BE2C (cell line): ENCODE data around the gene KRT72.

Source experiments
- DNase-seq: peaks from one replicate; pipeline ENCODE4 v3.0.0-alpha.2; 2020
- H3K27me3 ChIP-seq: fragments of 250-450 bp; sonication (Bioruptor Pico); 2 replicates; pipeline ENCODE4 v1.5.1; 2020; ENCODE audit warnings: mild to moderate bottlenecking
- H3K36me3 ChIP-seq: fragments of 250-450 bp; sonication (Bioruptor Pico); 2 replicates; pipeline ENCODE4 v1.5.1; 2020; ENCODE audit warnings: mild to moderate bottlenecking
- H3K4me1 ChIP-seq: fragments of 250-450 bp; sonication (Bioruptor Pico); 2 replicates; pipeline ENCODE4 v1.5.1; 2020
- H3K4me3 ChIP-seq: 2 replicates; pipeline ENCODE4 v1.5.1; 2011; ENCODE audit warnings: low read depth, low read length
- H3K9me3 ChIP-seq: fragments of 250-450 bp; sonication (Bioruptor Pico); 2 replicates; pipeline ENCODE4 v1.5.1; 2020
- TF ChIP-seq, protein P1 (sequence below): IDR thresholded peaks from 2 replicates; pipeline ENCODE4 v1.5.1; 2012; ENCODE audit warnings: mild to moderate bottlenecking, low read depth, low read length

KRT72 gene

GRCh38 chr12:52613384-52614030, 12.2 kb upstream of the KRT72 start:
- no peak for DNase-seq
- Histone ChIP-seq H3K9me3 (no peaks in the 10 kb centered on the region), H3K4me1 (no peaks in the 10 kb centered on the region), H3K27me3 (peaks cover 15% of the 10 kb centered on the region), H3K4me3 (no peak overlapping the region), H3K36me3 (no peaks in the 10 kb centered on the region)
- TF ChIP-seq, protein P1, sequence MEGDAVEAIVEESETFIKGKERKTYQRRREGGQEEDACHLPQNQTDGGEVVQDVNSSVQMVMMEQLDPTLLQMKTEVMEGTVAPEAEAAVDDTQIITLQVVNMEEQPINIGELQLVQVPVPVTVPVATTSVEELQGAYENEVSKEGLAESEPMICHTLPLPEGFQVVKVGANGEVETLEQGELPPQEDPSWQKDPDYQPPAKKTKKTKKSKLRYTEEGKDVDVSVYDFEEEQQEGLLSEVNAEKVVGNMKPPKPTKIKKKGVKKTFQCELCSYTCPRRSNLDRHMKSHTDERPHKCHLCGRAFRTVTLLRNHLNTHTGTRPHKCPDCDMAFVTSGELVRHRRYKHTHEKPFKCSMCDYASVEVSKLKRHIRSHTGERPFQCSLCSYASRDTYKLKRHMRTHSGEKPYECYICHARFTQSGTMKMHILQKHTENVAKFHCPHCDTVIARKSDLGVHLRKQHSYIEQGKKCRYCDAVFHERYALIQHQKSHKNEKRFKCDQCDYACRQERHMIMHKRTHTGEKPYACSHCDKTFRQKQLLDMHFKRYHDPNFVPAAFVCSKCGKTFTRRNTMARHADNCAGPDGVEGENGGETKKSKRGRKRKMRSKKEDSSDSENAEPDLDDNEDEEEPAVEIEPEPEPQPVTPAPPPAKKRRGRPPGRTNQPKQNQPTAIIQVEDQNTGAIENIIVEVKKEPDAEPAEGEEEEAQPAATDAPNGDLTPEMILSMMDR = no peak

DNA sequence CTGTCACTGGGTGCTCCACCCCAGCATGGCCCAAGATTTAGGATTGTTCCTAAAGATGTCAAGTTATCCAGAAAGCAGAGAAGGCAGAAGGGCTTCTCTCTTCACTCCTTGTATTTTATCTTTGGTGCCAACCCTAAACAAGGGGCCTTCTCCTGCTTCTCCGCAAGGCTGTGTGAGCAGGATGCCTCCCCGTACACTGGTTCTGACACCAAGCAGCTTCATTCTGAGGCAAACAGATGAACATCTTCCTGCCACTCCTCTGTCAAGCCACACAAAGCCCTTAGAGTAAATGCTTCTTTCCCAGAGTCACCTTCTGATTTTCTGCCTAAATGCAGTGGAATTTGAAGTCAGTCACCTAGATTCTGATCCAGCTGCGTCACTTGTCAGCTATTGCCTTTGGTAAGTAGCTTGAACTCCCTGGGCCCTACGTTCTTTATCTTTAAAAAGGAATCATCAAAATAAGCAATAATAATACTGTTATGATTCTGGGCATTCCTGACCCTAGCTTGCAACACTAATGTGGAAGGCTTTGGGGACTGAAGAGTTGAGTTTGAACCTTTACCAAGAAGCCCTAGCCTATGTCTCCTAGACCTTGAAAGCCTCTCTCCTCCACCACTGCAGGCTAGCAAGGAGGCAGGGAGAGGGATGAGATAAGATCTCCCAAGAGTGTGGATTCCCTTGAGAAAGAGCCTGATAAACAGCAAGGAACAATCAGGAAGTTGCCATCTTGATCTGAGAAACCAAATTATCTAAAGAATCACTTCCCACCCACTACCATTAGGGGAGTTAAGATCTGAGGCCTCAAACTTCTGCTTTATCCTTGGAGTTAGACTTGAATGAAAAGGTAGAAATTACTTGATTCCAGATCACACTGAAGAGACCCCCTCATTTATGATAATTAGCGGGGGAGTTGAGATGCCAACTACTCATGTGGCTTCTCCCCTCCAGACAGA, 11.4 kb upstream of the KRT72 start:
- DNase-seq = no peak
- no peaks in the 10 kb centered on the region for H3K4me1 ChIP-seq

DNA sequence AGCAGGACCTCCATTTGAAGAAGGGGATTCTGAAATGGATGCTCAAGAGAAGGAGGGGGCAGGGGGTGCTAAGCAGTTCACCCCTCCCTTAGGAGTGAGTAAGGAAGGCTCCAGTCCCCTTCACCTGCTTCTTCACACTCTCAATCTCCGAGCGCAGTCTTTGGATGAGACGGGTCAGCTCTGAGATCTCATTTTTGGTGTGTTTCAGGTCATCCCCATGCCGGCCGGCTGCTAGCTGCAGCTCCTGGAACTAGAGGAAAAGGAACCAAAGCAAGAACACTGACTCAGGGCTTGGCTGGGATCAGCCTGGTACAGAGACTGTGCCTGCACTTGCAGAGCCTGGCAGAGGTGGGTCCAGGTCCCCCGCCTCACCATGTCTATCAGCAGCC, 9.8 kb upstream of the KRT72 start:
- TF ChIP-seq, protein P1 = no peak
- Histone ChIP-seq H3K27me3 (peaks cover 11% of the 10 kb centered on the region; the same call in 1 of the 2 replicates), H3K36me3 (no peaks in the 10 kb centered on the region), H3K4me3 (no peak overlapping the region), H3K4me1 (no peaks in the 10 kb centered on the region), H3K9me3 (no peaks in the 10 kb centered on the region)
- DNase-seq = no peak

More for the DNA sequence above, 11.4 kb upstream of the KRT72 start:
- H3K9me3 ChIP-seq = no peaks in the 10 kb centered on the region
- TF ChIP-seq, protein P1 = no peak
- H3K27me3 ChIP-seq = peaks cover 19% of the 10 kb centered on the region
- H3K36me3 ChIP-seq = no peaks in the 10 kb centered on the region
- no peak overlapping the region for H3K4me3 ChIP-seq

DNA sequence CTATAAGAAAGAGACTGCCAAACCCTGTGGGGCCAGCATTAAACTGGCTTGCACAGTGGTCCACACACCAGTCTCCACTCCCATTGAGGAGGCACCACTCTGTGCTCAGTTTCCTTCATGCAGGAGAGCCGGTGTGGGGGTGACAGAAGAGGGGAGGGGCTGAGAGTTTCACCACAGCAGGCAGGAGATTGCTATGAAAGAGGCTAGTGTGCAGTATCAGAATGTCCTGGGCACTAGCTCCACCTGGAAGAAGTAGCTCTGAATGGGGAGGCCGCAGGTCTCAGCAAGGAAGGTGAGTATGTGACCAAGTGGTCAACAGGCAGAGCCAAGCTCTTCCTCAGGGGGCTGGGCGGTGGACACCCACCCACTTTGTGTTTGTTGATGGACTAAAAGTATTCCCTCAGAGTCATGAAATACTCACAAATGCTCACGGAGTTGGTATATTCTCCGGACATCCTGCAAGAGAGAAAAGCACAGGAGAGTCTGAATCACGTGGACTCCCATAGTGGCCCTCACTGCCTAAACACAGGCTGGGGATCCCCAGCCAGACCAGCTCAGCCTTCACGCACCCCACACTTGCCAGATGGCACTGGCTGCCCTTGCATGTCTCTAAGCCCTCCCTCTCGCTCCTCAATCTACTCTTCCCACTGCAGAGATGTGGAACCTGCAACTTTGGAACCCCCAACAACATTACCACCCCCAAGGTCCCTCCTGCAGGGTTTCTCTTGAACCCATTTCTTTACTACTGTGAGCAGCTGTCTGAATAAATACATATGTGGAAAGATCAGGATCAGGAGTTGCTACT, 7.8 kb upstream of the KRT72 start:
- TF ChIP-seq, protein P1 = no peak
- Histone ChIP-seq H3K4me1 (no peaks in the 10 kb centered on the region), H3K9me3 (no peaks in the 10 kb centered on the region), H3K4me3 (no peak overlapping the region), H3K36me3 (no peaks in the 10 kb centered on the region), H3K27me3 (0 out of 2 replicates have a peak, but pooled peaks cover 8% of the 10 kb centered on the region)
- DNase-seq = no peak

DNA sequence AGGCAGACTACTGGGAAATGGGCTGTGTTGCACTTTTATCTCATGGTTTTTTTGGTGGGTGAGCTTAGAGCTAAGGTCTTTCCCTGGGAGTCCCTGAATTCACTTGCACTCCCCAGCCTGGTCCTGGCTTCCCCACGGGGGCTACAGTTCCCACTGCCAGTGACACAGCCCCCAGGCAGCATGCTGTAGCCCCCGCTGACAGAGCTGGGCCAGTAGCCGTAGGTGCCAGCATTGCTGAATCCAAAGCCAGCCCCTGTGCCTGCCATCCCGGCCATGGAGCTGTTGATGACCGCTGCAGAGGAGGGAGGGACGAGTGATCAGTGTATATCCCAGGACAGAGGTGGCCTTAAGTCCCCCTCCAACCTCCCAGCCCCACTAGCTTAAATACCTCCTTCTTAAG, 6.9 kb upstream of the KRT72 start:
- Histone ChIP-seq H3K9me3 (no peaks in the 10 kb centered on the region), H3K27me3 (0 out of 2 replicates have a peak, but pooled peaks cover 8% of the 10 kb centered on the region), H3K4me1 (no peaks in the 10 kb centered on the region), H3K4me3 (no peak overlapping the region), H3K36me3 (no peaks in the 10 kb centered on the region)
- TF ChIP-seq, protein P1 = no peak
- no peak for DNase-seq
